Skeletal muscle satellite cell (primary cell): ENCODE data around the gene LRMDA.
"Not testable (repeated sequence)": the region's sequence is repeated elsewhere in the genome, so short reads cannot be mapped to it uniquely, and the experiment has no call there.

Experiments
- H3K27me3 ChIP-seq: 2 replicates; pipeline ENCODE4 v1.7.0; 2013; ENCODE audit warnings: low read length; ENCODE audit not compliant: control insufficient read depth, insufficient read depth
- H3K36me3 ChIP-seq: 2 replicates; pipeline ENCODE4 v1.7.0; 2013; ENCODE audit warnings: mild to moderate bottlenecking, control low read depth, low read length; ENCODE audit not compliant: insufficient read depth
- H3K4me1 ChIP-seq: 2 replicates; pipeline ENCODE4 v1.7.0; 2013; ENCODE audit warnings: low read length; ENCODE audit not compliant: control insufficient read depth, insufficient read depth
- H3K4me2 ChIP-seq: 2 replicates; pipeline ENCODE4 v1.7.0; 2013; ENCODE audit warnings: mild to moderate bottlenecking, low read length
- H3K4me3 ChIP-seq: 2 replicates; pipeline ENCODE4 v1.7.0; 2013; ENCODE audit warnings: low read length
- H3K9ac ChIP-seq: 2 replicates; pipeline ENCODE4 v1.7.0; 2013; ENCODE audit warnings: mild to moderate bottlenecking, low read depth, low read length, moderate library complexity
- H3K9me3 ChIP-seq: replicated peaks from 2 replicates; pipeline ENCODE4 v1.7.0; 2013; ENCODE audit warnings: mild to moderate bottlenecking, control low read depth, low read length

LRMDA gene

GRCh38 chr10:76148217-76148616 is 716.8 kb downstream of the LRMDA start:
- H3K36me3 ChIP-seq, H3K27me3 ChIP-seq, H3K4me3 ChIP-seq, H3K4me2 ChIP-seq, H3K9ac ChIP-seq, H3K4me1 ChIP-seq, H3K9me3 ChIP-seq: not testable (repeated sequence)

- Histone ChIP-seq H3K27me3 (no peaks in the 10 kb centered on the region), H3K9me3 (no peaks in the 10 kb centered on the region), H3K9ac (no peak overlapping the region), H3K4me3 (no peak overlapping the region), H3K4me1 (peaks cover 3% of the 10 kb centered on the region), H3K4me2 (no peak overlapping the region), H3K36me3 (no peaks in the 10 kb centered on the region)
Measured at GRCh38 chr10:76149182-76149581, 717.8 kb downstream of the LRMDA start.

DNA sequence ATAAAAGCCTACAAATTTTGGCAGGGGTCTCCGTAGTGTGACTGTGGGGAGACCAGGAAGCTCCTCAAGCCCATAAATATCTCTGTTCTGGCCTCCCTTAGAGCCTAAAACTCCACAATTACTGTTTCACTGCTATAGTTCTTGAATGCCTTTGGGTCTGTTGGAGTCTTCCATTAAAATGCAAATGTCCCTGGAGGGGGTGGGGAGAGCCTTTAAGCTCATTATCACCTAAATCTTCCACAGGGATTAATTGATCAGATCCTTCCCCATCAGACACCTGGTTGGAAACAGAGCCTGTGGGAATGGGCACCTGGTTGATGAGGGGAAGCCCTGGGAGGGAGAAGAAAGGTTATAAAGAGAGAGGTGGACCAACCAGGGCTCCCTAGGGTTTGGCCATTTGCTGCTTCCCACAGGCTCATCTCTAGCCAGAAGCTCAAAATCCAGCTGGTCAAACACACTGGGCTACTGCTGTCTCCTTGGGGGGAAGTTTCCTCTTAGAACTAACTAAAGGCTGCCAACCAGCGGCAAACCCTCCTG is 718.2 kb downstream of the LRMDA start:
- Histone ChIP-seq H3K9me3 (no peaks in the 10 kb centered on the region), H3K27me3 (no peaks in the 10 kb centered on the region), H3K36me3 (no peaks in the 10 kb centered on the region), H3K9ac (no peak overlapping the region), H3K4me2 (no peak overlapping the region), H3K4me3 (no peak overlapping the region), H3K4me1 (peaks cover 3% of the 10 kb centered on the region)

DNA sequence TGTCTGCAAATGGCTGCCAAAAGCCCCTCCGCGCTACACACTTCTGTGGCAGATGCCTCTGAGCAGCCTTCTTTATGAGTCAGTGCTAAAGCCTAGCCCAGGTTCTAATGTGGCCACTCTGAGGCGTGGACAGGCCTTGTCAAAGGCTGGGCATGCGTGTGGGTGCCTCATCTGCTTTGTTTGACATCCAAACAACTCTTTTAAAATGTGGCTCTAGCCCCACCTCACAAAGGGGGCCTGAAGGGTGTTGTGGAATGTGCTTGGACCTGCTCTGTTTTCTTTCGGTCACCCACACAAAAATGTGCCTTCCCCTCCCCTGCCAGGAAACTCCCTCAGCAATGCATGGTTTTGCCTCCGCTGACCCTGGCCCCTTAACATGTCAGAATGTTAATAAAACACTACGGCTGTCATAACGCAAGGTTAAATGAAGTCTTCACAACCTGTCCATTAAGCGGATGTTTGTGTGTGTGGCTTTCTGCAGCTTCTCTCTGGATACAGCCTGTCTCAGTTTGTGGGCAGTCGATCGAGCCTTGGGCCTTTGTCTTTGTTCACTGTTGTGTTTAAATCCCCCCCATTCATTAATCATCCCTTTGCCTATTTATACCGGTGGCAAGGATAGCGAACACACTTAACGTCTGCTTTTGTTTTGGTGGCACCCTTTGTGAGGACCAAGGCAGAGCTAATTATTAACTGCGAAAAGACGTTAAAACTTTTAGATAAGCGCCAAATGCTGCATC is 718.9 kb downstream of the LRMDA start:
- no peak overlapping the region for H3K4me2 ChIP-seq
- peaks cover 3% of the 10 kb centered on the region for H3K4me1 ChIP-seq

DNA sequence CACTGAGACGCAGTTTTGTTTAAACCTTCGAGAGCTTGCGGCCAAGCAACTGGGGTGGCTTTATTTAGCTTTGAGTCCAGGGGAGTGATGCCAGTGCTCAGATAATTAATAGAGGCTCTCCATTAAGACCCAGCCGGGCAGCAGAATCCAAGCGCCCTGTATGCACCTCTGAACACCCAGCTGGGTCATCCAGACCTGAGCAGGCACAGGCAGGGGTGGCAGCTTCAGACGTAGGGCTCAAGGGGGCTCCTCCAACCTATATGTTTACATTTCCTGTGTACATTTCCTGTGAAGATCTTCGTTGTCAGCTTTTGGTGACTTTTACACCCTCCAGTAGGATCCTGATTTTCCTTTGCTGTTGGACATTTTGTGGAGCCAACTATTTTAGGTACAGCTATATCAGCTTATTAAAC is 719.5 kb downstream of the LRMDA start:
- Histone ChIP-seq H3K27me3 (no peaks in the 10 kb centered on the region), H3K4me1 (peaks cover 3% of the 10 kb centered on the region), H3K4me2 (no peak overlapping the region), H3K36me3 (no peaks in the 10 kb centered on the region), H3K4me3 (no peak overlapping the region), H3K9me3 (no peaks in the 10 kb centered on the region), H3K9ac (no peak overlapping the region)

More for the DNA sequence above, 718.9 kb downstream of the LRMDA start:
- Histone ChIP-seq H3K27me3 (no peaks in the 10 kb centered on the region), H3K9ac (no peak overlapping the region), H3K36me3 (no peaks in the 10 kb centered on the region), H3K9me3 (no peaks in the 10 kb centered on the region), H3K4me3 (no peak overlapping the region)

- Histone ChIP-seq H3K9me3 (no peaks in the 10 kb centered on the region), H3K36me3 (no peaks in the 10 kb centered on the region), H3K4me1 (peaks cover 3% of the 10 kb centered on the region), H3K9ac (no peak overlapping the region), H3K27me3 (peaks cover 6% of the 10 kb centered on the region), H3K4me2 (no peak overlapping the region), H3K4me3 (no peak overlapping the region)
Measured at GRCh38 chr10:76152186-76152585, 720.8 kb downstream of the LRMDA start.

DNA sequence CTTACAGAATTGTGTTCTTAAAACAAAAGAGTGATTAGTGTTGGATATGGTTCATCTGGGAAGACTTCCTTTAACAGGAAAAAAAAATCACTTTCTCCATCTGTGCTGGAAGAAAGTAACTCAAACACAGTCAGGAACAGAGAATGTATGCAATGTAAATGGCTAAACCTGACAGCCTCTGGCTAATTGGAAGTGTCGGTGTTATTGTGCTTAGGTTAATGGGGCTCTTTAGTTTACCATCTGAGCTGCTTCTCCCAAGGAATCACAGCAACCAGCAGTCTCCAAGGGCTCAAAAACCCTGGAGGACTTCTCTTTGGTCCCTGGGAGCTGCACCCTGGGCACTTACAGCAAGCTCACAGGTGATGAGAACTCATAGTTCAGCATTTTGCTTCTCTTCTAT is 724.5 kb downstream of the LRMDA start:
- no peaks in the 10 kb centered on the region for H3K9me3 ChIP-seq
- H3K4me3 ChIP-seq, result no peak overlapping the region
- H3K36me3 ChIP-seq, result no peaks in the 10 kb centered on the region
- H3K4me2 ChIP-seq, result no peak overlapping the region
- no peaks in the 10 kb centered on the region for H3K4me1 ChIP-seq
- no peak overlapping the region for H3K9ac ChIP-seq
- peaks cover 6% of the 10 kb centered on the region for H3K27me3 ChIP-seq

DNA sequence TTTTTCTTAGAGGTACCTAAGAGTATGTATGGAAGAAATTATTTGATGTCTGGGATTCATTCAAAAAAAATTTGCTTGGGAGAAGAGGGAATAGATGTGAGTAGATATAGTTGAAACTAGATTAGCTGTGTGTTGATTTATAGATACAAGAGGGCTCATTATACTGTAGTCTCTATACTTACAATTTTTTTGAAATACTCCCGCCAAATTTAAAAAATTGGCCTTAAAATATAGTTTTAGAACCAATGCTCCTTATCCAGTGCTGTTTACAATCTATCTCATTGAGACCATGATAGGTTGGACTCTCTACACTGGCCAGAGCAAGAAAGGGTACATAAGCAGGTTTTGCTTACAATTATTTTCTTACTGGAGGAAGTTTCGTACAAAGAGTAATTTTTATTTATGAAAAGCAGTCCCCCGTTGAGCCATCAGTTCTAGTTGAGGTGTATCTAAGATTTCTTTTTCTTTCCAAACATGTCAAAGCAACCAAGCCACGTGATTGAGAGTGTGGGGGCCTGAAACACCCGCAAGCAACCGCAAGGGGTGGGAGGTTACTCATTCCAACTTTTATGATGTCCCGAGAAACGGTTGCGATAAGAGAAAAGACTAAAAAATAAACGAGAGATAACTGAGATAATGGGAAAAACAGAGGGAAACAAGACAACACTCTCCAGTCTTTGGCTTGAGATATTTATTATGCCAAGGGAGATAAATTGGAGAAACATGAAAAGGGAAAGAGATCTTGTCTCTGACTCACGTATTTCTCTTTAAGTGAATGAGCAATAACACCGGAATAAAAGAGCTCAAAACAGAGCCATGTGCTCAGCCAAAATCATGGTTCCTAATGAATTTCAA is 729.2 kb downstream of the LRMDA start:
- Histone ChIP-seq H3K36me3 (no peaks in the 10 kb centered on the region), H3K4me2 (no peak overlapping the region), H3K4me1 (no peaks in the 10 kb centered on the region), H3K4me3 (no peak overlapping the region), H3K27me3 (peaks cover 10% of the 10 kb centered on the region), H3K9me3 (no peaks in the 10 kb centered on the region), H3K9ac (no peak overlapping the region)

- Histone ChIP-seq H3K36me3 (no peaks in the 10 kb centered on the region), H3K9me3 (no peaks in the 10 kb centered on the region), H3K27me3 (peaks cover 9% of the 10 kb centered on the region), H3K4me1 (no peaks in the 10 kb centered on the region), H3K4me2 (no peak overlapping the region), H3K9ac (no peak overlapping the region), H3K4me3 (no peak overlapping the region)
Measured at GRCh38 chr10:76161301-76161582, 729.8 kb downstream of the LRMDA start.

DNA sequence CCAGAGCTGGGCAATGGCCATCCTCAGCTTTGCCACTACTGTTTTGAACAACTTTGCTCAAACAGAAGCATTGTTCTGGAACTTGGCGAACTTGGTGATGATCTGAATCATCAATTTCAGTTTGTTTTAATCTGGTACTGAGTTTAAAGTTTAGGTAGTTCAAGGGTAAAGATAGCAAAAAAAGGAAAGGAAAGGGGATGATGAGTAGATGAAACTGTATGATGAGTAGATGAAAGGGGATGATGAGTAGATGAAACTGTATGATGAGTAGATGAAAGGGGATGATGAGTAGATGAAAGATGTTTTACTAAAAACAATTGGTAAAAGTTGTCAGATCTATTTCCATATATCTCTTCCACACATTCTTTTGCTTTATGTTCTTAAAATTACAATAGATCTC is 737.0 kb downstream of the LRMDA start:
- Histone ChIP-seq H3K27me3 (peaks cover 5% of the 10 kb centered on the region), H3K4me2 (no peak overlapping the region), H3K4me1 (no peaks in the 10 kb centered on the region), H3K36me3 (no peaks in the 10 kb centered on the region), H3K9me3 (no peaks in the 10 kb centered on the region), H3K4me3 (no peak overlapping the region), H3K9ac (no peak overlapping the region)

DNA sequence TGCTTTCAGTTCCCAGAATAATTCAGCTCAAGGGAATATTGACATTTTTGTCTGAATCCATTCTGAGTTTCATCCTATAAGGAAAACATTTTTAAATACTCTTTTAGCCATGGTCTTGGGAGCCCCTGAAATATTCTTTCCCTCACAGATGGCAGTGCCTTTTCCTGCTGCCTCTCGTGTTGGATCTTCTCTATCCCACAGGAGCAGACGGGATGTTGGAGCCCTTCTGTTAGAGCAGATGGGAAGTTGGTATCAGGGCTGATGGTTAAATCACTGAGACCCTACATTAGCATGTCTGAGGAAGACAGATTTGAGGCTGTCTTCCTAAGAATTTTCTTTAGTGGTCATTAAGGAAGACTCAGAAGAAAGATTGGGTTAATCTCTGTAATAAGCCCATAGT is 737.8 kb downstream of the LRMDA start:
- Histone ChIP-seq H3K9ac (no peak overlapping the region), H3K9me3 (no peaks in the 10 kb centered on the region), H3K27me3 (peaks cover 5% of the 10 kb centered on the region), H3K4me2 (no peak overlapping the region), H3K4me3 (no peak overlapping the region), H3K4me1 (no peaks in the 10 kb centered on the region), H3K36me3 (no peaks in the 10 kb centered on the region)
